Glutamatergic neuron (in vitro differentiated cells): ENCODE results near the gene TOMM20. TPM values are rescaled to one million over a fixed set of nuclear protein-coding genes. Genes with fewer than 3 reads are reported as not detected.

Experiments
- DNase-seq: peaks from one replicate; pipeline ENCODE4 v3.0.0; 2022
- H3K27ac Mint-ChIP-seq: one replicate; pipeline ENCODE4 v1.8.0; 2020; ENCODE audit warnings: mild to moderate bottlenecking, mixed read lengths, inconsistent platforms; ENCODE audit not compliant: unreplicated experiment
- H3K27me3 Mint-ChIP-seq: one replicate; pipeline ENCODE4 v1.8.0; 2020; ENCODE audit warnings: mild to moderate bottlenecking, moderate library complexity, mixed read lengths, inconsistent platforms; ENCODE audit not compliant: unreplicated experiment
- H3K36me3 Mint-ChIP-seq: one replicate; pipeline ENCODE4 v1.8.0; 2020; ENCODE audit warnings: mild to moderate bottlenecking, mixed read lengths, inconsistent platforms; ENCODE audit not compliant: unreplicated experiment
- H3K4me1 Mint-ChIP-seq: one replicate; pipeline ENCODE4 v1.8.0; 2020; ENCODE audit warnings: mild to moderate bottlenecking, low read depth, mixed read lengths, inconsistent platforms; ENCODE audit not compliant: unreplicated experiment
- H3K4me3 Mint-ChIP-seq: one replicate; pipeline ENCODE4 v1.8.0; 2020; ENCODE audit warnings: mild to moderate bottlenecking, mixed read lengths, inconsistent platforms; ENCODE audit not compliant: unreplicated experiment
- H3K9me3 Mint-ChIP-seq: one replicate; pipeline ENCODE4 v1.8.0; 2020; ENCODE audit warnings: mild to moderate bottlenecking, moderate library complexity, mixed read lengths, inconsistent platforms; ENCODE audit not compliant: unreplicated experiment
- CTCF ChIP-seq: fragments of 200-600 bp; sonication (generic); IDR thresholded peaks from one replicate; pipeline ENCODE4 v1.5.0; 2021; ENCODE audit not compliant: partially characterized antibody, unreplicated experiment
- total RNA-seq: library from RNA; stranded (reverse); fragmentation: NEBNext Ultra II Directional; extraction: Animal tissue kit (Norgen Biotek cat#: 25700); gene quantifications from one replicate; pipeline ENCODE4 v1.2.1, GENCODE V29; 2021; ENCODE audit not compliant: unreplicated experiment

TOMM20 gene
- total RNA-seq, 1 donor from 2014 or later: 166 TPM

- no peak for TF ChIP-seq CTCF
- Mint-ChIP-seq H3K4me1 (peaks cover 10% of the 10 kb centered on the region), H3K4me3 (no peak overlapping the region), H3K9me3 (peaks cover 5% of the 10 kb centered on the region), H3K36me3 (no peaks in the 10 kb centered on the region), H3K27ac (no peak overlapping the region), H3K27me3 (peaks cover 10% of the 10 kb centered on the region)
- DNase-seq: no peak
Measured at GRCh38 chr1:235124665-235125064, 4.0 kb downstream of the TOMM20 start.

- no peak for TF ChIP-seq CTCF
- Mint-ChIP-seq H3K4me1 (peaks cover 10% of the 10 kb centered on the region), H3K9me3 (peaks cover 5% of the 10 kb centered on the region), H3K36me3 (no peaks in the 10 kb centered on the region), H3K27ac (no peak overlapping the region), H3K27me3 (peaks cover 10% of the 10 kb centered on the region), H3K4me3 (no peak overlapping the region)
- DNase-seq: no peak
Measured at GRCh38 chr1:235124111-235124510, 4.5 kb downstream of the TOMM20 start.

GRCh38 chr1:235122348-235122747 lies 6.3 kb downstream of the TOMM20 start:
- no peak for DNase-seq
- Mint-ChIP-seq H3K4me3 (no peak overlapping the region), H3K4me1 (peaks cover 10% of the 10 kb centered on the region), H3K27me3 (no peaks in the 10 kb centered on the region), H3K9me3 (peaks cover 1% of the 10 kb centered on the region), H3K36me3 (peaks cover 4% of the 10 kb centered on the region), H3K27ac (peak overlapping the region; percentile 44)
- TF ChIP-seq CTCF: no peak

DNA sequence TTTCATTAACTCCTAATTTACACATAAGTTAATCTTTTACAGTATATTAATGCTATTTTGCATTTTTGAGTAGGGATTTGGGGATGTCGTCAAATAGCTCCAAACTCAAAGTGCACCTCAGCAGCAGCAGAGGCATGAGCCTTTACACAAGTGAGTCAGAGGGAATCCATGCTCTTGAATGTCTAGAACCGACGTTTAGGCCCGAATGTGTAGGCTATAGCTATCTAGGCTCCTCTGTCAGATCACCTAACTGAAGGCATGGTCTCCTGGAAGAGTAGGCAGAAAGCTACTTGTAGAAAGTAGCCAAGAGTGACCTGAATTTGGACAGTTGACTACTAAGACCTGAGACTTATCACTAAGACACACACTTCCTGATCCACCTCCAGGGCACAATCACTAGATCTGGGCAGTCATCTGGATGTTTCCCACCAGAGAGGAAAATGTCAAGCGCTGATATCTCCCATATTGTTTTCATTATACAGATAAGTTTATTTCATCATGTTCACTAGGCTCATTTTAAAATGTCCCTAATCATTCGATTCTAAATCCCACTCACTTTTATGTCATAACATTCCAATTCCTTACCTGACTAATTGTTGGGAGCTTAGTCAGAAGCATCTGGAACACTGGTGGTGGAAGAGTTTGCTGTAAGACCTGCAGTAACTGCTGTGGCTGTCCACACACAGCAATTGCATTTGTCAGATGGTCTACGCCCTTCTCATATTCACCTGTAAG lies 15.3 kb downstream of the TOMM20 start:
- H3K9me3 Mint-ChIP-seq: peaks cover 3% of the 10 kb centered on the region
- no peaks in the 10 kb centered on the region for H3K36me3 Mint-ChIP-seq
- no peaks in the 10 kb centered on the region for H3K4me1 Mint-ChIP-seq
- no peak for DNase-seq
- no peak overlapping the region for H3K27ac Mint-ChIP-seq
- H3K27me3 Mint-ChIP-seq: no peaks in the 10 kb centered on the region
- TF ChIP-seq CTCF: no peak
- no peak overlapping the region for H3K4me3 Mint-ChIP-seq
